Stimulated activated CD4-positive, alpha-beta T cell treated with anti-CD3 and anti-CD28 coated beads, Interleukin-1b, Interleukin-23, amount 100 ng/mL, for 4 hours (primary cell): ENCODE results near the gene CRLF1.

Source experiments
- DNase-seq, 2 donors: peaks; one replicate each; pipeline ENCODE4 v3.0.0-alpha.2; 2020; ENCODE audit warnings: low read depth in 2 of 2

The CRLF1 gene

DNA sequence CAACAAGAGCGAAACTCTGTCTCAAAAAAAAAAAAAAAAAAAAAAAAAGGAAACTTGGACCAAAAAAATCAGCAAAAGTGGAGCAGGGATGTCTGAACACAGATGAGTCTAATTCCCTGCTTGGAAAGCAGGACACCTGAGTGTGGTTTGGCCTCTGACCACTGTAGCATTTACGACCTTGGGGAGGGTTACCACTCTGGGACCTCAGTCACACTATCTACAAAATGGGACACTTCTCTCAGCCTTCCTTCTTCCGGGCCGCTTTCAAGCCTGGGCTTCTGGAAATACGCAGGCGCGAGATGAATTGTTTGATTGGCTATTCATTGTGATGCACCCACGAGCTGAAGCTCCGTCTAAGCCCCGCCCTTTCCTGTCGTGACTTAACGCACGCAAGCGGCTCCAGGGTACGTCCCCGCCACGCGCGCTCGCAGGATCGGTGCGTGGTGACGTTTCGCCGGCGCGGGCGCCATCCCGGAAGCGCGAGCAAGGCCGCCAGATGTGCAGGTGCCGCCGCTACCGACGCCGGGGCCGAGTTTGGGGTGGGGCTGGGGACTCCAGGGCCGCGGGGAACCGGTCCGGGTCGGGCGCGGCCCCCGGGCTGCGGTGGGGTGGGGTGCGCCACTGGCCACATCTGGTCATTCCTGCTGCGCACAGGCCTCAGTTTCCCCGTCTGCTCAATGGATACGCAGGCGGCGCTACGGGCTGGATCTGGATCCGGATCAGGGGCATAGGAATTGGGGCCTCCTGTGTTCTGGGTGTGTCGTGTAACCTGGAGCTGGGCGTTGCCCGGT, 49.0 kb downstream of the CRLF1 start, which contains the start of gene KXD1:
KXD1 (plus strand) TSS at position 460 of the 791 bp plus-strand sequence. CDS start 4,187 bp downstream, outside the sequence.
- peak; percentile 91 to 96 for DNase-seq

- DNase-seq, result no peak
These were observed 55.0 kb downstream of the CRLF1 start for GRCh38 chr19:18551631-18552030.

GRCh38 chr19:18543814-18544475, 62.7 kb downstream of the CRLF1 start:
- DNase-seq, result peak; percentile 39 to 60
